ENCODE measurements around the gene MTHFSD.
A peak's percentile ranks its signal among the peaks of the same experiment; 100 is the strongest.

MTHFSD gene

DNA sequence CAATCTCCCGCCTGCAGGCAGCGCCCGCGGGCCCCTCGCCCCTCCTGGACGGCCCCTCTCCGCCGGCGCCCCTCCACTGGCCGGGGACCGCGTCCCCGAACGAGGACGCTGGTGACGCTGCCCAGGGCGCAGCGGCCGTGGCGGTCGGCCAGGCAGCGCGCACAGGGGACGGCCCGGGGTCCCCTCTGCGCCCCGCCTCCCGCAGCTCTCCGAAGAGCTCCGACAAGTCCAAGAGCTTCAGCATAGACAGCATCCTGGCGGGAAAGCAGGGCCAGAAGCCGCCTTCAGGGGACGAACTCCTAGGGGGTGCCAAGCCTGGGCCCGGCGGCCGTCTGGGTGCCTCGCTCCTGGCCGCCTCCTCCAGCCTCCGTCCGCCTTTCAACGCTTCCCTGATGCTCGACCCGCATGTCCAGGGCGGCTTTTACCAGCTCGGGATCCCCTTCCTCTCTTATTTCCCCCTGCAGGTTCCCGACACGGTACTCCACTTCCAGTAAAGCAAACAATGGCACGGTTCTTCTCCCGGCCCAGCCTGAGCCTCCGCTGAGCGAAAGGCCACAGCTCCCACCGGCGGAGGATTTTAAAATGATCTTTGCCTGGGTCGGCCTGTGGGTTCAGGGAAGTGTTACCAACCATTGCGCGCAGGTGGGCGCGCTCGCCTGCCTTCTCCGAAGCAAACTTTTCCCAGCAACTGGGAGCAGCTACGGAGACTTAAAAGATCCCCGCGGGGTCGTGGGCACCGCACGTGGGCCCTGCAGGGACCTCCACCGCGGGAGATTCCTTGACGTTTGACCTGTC is 24.4 kb upstream of the MTHFSD start:
- Histone ChIP-seq H2AK5ac (ENCODE audit: low read length) (no peak overlapping the region), H3K79me2 (ENCODE audit: control insufficient read depth, insufficient read depth, low read length) (no peaks in the 10 kb centered on the region), H3K56ac (ENCODE audit: low read length) (peak overlapping the region; percentile 57), H3K79me1 (ENCODE audit: low read length) (no peaks in the 10 kb centered on the region), H3K4me2 (ENCODE audit: low read length) (peak overlapping the region; percentile 2), H3K9ac (ENCODE audit: low read length) (no peak overlapping the region), H3K4me3 (ENCODE audit: low read length) (no peak overlapping the region), H2BK5ac (ENCODE audit: low read length) (no peak overlapping the region), H3K4me1 (ENCODE audit: control insufficient read depth, low read depth, low read length) (peaks cover 8% of the 10 kb centered on the region), H3K27ac (ENCODE audit: low read depth, low read length) (no peak overlapping the region), H3K27me3 (ENCODE audit: insufficient read depth, low read length, poor library complexity) (peaks cover 57% of the 10 kb centered on the region), H3K4ac (ENCODE audit: low read depth, low read length) (no peak overlapping the region), H4K8ac (ENCODE audit: low read depth, low read length) (no peak overlapping the region), H3K18ac (ENCODE audit: low read length) (no peak overlapping the region), H2BK120ac (ENCODE audit: low read depth, low read length) (no peak overlapping the region), H4K5ac (ENCODE audit: low read length) (no peak overlapping the region), H3K23ac (ENCODE audit: low read length) (no peak overlapping the region), H2BK15ac (replicated peaks; ENCODE audit: low read depth) (no peak overlapping the region), H3K36me3 (ENCODE audit: control insufficient read depth, insufficient read depth, low read length) (no peaks in the 10 kb centered on the region)
- WGBS (ENCODE audit: extremely low coverage, insufficient coverage, low lambda C conversion rate) = no CpG with 5 or more reads among the region's 69 CpGs
- peak; percentile 29 for DNase-seq

DNA sequence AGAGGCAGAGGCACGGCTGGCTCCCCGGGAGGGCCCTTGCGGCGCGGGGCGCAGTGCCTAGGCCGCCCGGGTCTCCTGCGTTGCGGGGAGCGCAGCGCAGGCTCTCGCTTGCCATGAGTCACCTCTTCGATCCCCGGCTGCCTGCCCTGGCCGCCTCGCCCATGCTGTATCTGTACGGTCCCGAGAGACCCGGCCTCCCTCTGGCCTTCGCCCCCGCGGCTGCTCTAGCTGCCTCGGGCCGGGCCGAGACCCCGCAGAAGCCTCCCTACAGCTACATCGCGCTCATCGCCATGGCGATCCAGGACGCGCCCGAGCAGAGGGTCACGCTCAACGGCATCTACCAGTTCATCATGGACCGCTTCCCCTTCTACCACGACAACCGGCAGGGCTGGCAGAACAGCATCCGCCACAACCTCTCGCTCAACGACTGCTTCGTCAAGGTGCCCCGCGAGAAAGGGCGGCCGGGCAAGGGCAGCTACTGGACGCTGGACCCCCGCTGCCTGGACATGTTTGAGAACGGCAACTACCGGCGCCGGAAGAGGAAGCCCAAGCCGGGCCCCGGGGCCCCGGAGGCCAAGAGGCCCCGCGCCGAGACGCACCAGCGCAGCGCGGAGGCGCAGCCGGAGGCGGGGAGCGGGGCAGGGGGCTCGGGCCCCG is 23.7 kb upstream of the MTHFSD start:
- no peak overlapping the region for H3K27ac ChIP-seq (ENCODE audit: low read depth, low read length)
- H3K9ac ChIP-seq (ENCODE audit: low read length) = no peak overlapping the region
- H3K56ac ChIP-seq (ENCODE audit: low read length) = peak overlapping the region; percentile 57
- H4K8ac ChIP-seq (ENCODE audit: low read depth, low read length) = no peak overlapping the region
- H3K79me1 ChIP-seq (ENCODE audit: low read length) = no peaks in the 10 kb centered on the region
- H4K5ac ChIP-seq (ENCODE audit: low read length) = no peak overlapping the region
- no peak overlapping the region for H2BK15ac ChIP-seq (replicated peaks; ENCODE audit: low read depth)
- H2AK5ac ChIP-seq (ENCODE audit: low read length) = no peak overlapping the region
- peaks cover 65% of the 10 kb centered on the region for H3K27me3 ChIP-seq (ENCODE audit: insufficient read depth, low read length, poor library complexity)
- H3K4me1 ChIP-seq (ENCODE audit: control insufficient read depth, low read depth, low read length) = peaks cover 8% of the 10 kb centered on the region
- H3K4me3 ChIP-seq (ENCODE audit: low read length) = no peak overlapping the region
- no peak overlapping the region for H2BK120ac ChIP-seq (ENCODE audit: low read depth, low read length)
- no CpG with 5 or more reads among the region's 69 CpGs for WGBS (ENCODE audit: extremely low coverage, insufficient coverage, low lambda C conversion rate)
- H3K4ac ChIP-seq (ENCODE audit: low read depth, low read length) = no peak overlapping the region
- peak overlapping the region; percentile 80 for H3K23ac ChIP-seq (ENCODE audit: low read length)
- no peak overlapping the region for H2BK5ac ChIP-seq (ENCODE audit: low read length)
- DNase-seq = peak; percentile 40
- H3K79me2 ChIP-seq (ENCODE audit: control insufficient read depth, insufficient read depth, low read length) = no peaks in the 10 kb centered on the region
- peak overlapping the region; percentile 2 for H3K4me2 ChIP-seq (ENCODE audit: low read length)
- no peaks in the 10 kb centered on the region for H3K36me3 ChIP-seq (ENCODE audit: control insufficient read depth, insufficient read depth, low read length)
- no peak overlapping the region for H3K18ac ChIP-seq (ENCODE audit: low read length)

DNA sequence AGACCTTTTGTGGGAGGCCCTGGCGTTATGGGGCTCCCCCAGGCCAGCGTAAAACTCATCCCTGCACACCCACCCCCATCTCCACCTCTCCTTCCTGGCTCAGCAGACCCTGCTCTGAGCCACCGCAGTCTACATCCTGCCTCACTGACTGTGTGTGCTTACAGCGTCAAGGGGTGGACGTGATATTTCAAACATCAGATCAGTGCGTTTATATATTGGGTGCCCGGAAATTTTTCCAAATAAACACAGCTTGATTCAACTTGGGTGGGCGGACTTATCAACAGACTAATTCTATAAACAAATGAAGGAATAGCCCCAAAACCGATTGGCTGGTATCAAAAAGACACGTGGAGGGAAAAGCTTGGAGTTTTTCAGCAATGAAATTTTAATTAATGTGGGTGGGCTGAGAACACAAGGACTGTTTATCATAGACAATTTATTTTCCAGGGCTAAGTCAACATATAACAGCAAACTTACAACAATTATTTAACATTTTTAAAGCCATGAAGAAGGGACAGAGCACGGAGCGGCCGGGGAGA is 23.1 kb upstream of the MTHFSD start, which contains the start of gene FOXL1:
FOXL1 (plus strand) TSS at position 489 of the 539 bp plus-strand sequence. CDS start 175 bp downstream, outside the sequence.
- DNase-seq = peak; percentile 24
- Histone ChIP-seq H4K8ac (ENCODE audit: low read depth, low read length) (no peak within 1 kb of the TSS), H3K4ac (ENCODE audit: low read depth, low read length) (no peak within 1 kb of the TSS), H2BK15ac (replicated peaks; ENCODE audit: low read depth) (no peak within 1 kb of the TSS), H3K79me2 (ENCODE audit: control insufficient read depth, insufficient read depth, low read length) (no peaks in the 10 kb centered on the region), H3K4me2 (ENCODE audit: low read length) (peak within 1 kb of the TSS; percentile 2), H4K5ac (ENCODE audit: low read length) (no peak within 1 kb of the TSS), H3K79me1 (ENCODE audit: low read length) (no peaks in the 10 kb centered on the region), H3K18ac (ENCODE audit: low read length) (no peak within 1 kb of the TSS), H3K23ac (ENCODE audit: low read length) (peak within 1 kb of the TSS; percentile 80), H2BK120ac (ENCODE audit: low read depth, low read length) (no peak within 1 kb of the TSS), H3K4me1 (ENCODE audit: control insufficient read depth, low read depth, low read length) (peaks cover 8% of the 10 kb centered on the region), H3K56ac (ENCODE audit: low read length) (peak within 1 kb of the TSS; percentile 57), H2BK5ac (ENCODE audit: low read length) (no peak within 1 kb of the TSS), H3K27me3 (ENCODE audit: insufficient read depth, low read length, poor library complexity) (peaks cover 69% of the 10 kb centered on the region), H3K27ac (ENCODE audit: low read depth, low read length) (no peak within 1 kb of the TSS), H3K4me3 (ENCODE audit: low read length) (no peak within 1 kb of the TSS), H3K36me3 (ENCODE audit: control insufficient read depth, insufficient read depth, low read length) (no peaks in the 10 kb centered on the region), H3K9ac (ENCODE audit: low read length) (no peak within 1 kb of the TSS), H2AK5ac (ENCODE audit: low read length) (no peak within 1 kb of the TSS)
- no CpG with 5 or more reads among the region's 13 CpGs for WGBS (ENCODE audit: extremely low coverage, insufficient coverage, low lambda C conversion rate)

DNA sequence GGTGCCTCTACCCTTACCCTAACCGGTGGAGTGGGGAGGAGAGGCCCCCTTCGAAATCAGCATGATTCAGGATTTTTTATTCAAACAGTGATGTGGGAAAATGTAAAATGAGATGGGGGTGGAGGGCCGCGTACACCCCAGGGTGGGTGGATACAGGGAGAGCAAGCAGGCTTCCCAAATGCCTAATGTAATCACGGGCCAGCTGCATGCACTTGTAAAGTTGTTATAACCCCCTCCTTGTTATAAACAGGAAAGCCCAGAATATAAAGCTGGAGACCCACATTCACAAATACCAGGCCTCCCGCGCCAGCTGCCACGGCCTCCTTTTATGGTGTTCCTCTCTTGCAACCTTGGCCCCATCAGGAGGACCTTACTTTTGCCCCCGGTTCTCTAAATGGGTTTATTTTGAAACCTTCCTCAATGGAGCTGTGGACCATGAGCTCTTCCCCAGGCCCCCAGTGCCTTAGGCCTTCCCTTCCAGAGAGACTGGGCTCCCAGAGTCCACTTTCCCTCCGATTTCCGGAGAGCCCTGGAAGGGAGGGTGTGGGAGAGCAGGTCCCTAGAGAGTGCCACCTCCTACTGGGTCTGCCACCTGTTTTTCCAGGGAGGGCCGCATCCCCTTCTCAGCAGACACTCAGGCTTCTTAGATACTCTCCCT is 22.4 kb upstream of the MTHFSD start:
- no peak overlapping the region for H3K56ac ChIP-seq (ENCODE audit: low read length)
- H3K18ac ChIP-seq (ENCODE audit: low read length) = no peak overlapping the region
- H3K27me3 ChIP-seq (ENCODE audit: insufficient read depth, low read length, poor library complexity) = peaks cover 75% of the 10 kb centered on the region
- H4K8ac ChIP-seq (ENCODE audit: low read depth, low read length) = no peak overlapping the region
- H3K4me3 ChIP-seq (ENCODE audit: low read length) = no peak overlapping the region
- no peak overlapping the region for H3K4me2 ChIP-seq (ENCODE audit: low read length)
- H2BK5ac ChIP-seq (ENCODE audit: low read length) = no peak overlapping the region
- H2BK120ac ChIP-seq (ENCODE audit: low read depth, low read length) = no peak overlapping the region
- H3K9ac ChIP-seq (ENCODE audit: low read length) = no peak overlapping the region
- no peak overlapping the region for H2AK5ac ChIP-seq (ENCODE audit: low read length)
- H2BK15ac ChIP-seq (replicated peaks; ENCODE audit: low read depth) = no peak overlapping the region
- H3K36me3 ChIP-seq (ENCODE audit: control insufficient read depth, insufficient read depth, low read length) = no peaks in the 10 kb centered on the region
- no peak overlapping the region for H3K23ac ChIP-seq (ENCODE audit: low read length)
- no peak overlapping the region for H4K5ac ChIP-seq (ENCODE audit: low read length)
- no peak overlapping the region for H3K27ac ChIP-seq (ENCODE audit: low read depth, low read length)
- H3K79me1 ChIP-seq (ENCODE audit: low read length) = no peaks in the 10 kb centered on the region
- no peaks in the 10 kb centered on the region for H3K79me2 ChIP-seq (ENCODE audit: control insufficient read depth, insufficient read depth, low read length)
- DNase-seq = peak; percentile 29
- WGBS (ENCODE audit: extremely low coverage, insufficient coverage, low lambda C conversion rate) = no CpG with 5 or more reads among the region's 12 CpGs
- no peak overlapping the region for H3K4ac ChIP-seq (ENCODE audit: low read depth, low read length)
- H3K4me1 ChIP-seq (ENCODE audit: control insufficient read depth, low read depth, low read length) = peaks cover 10% of the 10 kb centered on the region

DNA sequence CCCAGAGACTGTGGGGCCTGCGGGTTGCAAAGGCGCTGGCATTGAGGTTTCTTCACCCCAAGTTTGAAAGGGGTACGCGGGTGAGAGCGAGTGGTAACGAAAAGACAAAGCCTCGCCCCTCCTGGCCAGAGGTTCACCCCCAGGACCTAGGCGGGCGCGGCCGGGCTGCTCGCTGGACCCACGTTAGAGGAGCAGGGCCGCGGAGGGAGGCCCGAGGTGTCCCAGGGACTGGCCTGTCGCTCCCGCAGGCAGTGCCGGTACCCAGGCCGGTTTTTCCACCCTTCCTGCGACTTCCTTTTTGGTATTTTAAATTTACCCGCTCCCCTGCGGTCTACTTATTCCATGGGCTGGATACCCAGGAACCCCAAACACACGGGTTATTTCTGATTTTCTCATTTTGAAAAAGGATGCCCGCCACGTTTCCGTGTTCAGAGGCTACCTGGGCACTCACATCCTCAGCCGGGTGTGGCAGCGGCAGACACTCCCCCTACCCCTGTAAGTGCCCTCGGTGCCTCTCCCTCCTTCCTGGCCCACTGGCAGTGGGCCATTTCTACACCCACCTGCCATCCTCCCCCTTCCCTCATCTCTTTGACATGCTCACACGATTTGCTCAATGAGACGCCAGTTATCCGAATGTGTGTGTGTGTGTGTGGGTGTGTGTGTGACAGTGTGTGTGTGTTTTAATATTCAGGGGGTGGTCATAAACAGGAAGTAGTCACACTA is 21.7 kb upstream of the MTHFSD start:
- Histone ChIP-seq H3K27ac (ENCODE audit: low read depth, low read length) (no peak overlapping the region), H4K8ac (ENCODE audit: low read depth, low read length) (no peak overlapping the region), H3K56ac (ENCODE audit: low read length) (peak overlapping the region; percentile 72), H3K4ac (ENCODE audit: low read depth, low read length) (no peak overlapping the region), H2BK5ac (ENCODE audit: low read length) (no peak overlapping the region), H3K18ac (ENCODE audit: low read length) (no peak overlapping the region), H3K23ac (ENCODE audit: low read length) (no peak overlapping the region), H3K27me3 (ENCODE audit: insufficient read depth, low read length, poor library complexity) (peaks cover 81% of the 10 kb centered on the region), H3K79me1 (ENCODE audit: low read length) (no peaks in the 10 kb centered on the region), H3K79me2 (ENCODE audit: control insufficient read depth, insufficient read depth, low read length) (no peaks in the 10 kb centered on the region), H2BK15ac (replicated peaks; ENCODE audit: low read depth) (no peak overlapping the region), H3K9ac (ENCODE audit: low read length) (peak overlapping the region; percentile 50), H3K4me1 (ENCODE audit: control insufficient read depth, low read depth, low read length) (peaks cover 10% of the 10 kb centered on the region), H3K4me2 (ENCODE audit: low read length) (peak overlapping the region; percentile 82), H2BK120ac (ENCODE audit: low read depth, low read length) (no peak overlapping the region), H4K5ac (ENCODE audit: low read length) (no peak overlapping the region), H3K36me3 (ENCODE audit: control insufficient read depth, insufficient read depth, low read length) (no peaks in the 10 kb centered on the region), H2AK5ac (ENCODE audit: low read length) (no peak overlapping the region), H3K4me3 (ENCODE audit: low read length) (peak overlapping the region; percentile 26)
- WGBS (ENCODE audit: extremely low coverage, insufficient coverage, low lambda C conversion rate) = no CpG with 5 or more reads among the region's 33 CpGs
- DNase-seq = peak; percentile 11
